Choroid plexus epithelial cell (primary cell): ENCODE measurements around the gene LTN1.
"Not testable (repeated sequence)": the region's sequence is repeated elsewhere in the genome, so short reads cannot be mapped to it uniquely, and the experiment has no call there.

Source experiments
- DNase-seq: peaks from one replicate; pipeline ENCODE4 v3.0.0-alpha.2; 2010; ENCODE audit warnings: low read depth
- H3K4me3 ChIP-seq: 2 replicates; pipeline ENCODE4 v1.5.1; 2011; ENCODE audit warnings: low read depth, mild to moderate bottlenecking, control low read depth, low read length, moderate library complexity
- TF ChIP-seq, protein P1 (sequence below): conservative IDR thresholded peaks from 2 replicates; pipeline ENCODE4 v1.5.1; 2011; ENCODE audit warnings: low read depth, mild to moderate bottlenecking, control low read depth, inconsistent platforms, low read length, moderate library complexity

Gene LTN1

DNA sequence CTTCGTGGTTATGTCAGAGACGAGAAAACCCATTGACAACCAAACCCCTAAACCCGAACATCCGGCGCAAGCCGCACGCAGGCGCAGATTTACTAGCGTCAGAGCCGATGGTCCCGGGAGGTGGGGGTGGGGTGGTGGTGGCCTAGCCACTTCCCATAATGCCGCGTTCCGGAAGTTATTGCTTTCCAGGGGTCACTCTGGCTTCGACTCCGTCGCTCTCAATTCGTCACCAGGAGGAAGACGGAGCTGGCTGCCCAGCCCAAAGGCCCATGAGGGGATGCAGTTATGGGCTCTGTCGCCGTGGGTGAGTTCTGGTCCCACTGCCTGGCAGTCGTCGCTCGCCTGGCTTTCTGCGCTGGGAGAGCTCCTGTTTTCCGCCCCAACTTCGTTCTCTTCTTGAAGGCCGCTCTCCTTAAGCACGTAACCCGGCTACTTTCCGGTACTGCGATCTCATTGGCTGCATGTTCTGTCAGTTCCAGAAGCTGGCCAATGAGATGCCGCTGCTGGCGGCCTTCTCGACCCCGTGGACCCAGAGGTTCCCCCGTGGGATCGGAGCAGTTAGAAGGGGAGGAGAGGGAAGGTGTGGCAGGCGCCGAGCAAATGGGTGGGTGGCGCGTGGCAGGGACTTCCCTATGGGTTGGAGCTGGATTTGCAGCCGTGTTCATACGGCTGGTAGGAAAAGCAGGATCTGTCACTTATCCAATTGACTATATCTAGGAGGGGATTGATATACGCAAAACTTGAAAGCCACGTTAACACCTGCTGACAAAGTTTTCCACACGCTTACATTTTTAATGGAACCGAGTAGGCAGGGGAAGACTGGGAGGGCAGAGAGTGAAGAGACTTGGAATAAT is 32.0 kb upstream of the LTN1 start, which contains the start of gene USP16:
Gene USP16 (plus strand): TSS at position 195 of the 854 bp plus-strand sequence. CDS start 3,246 bp downstream, outside the sequence.
- H3K4me3 ChIP-seq: peak within 1 kb of the TSS; percentile 97
- TF ChIP-seq, protein P1, sequence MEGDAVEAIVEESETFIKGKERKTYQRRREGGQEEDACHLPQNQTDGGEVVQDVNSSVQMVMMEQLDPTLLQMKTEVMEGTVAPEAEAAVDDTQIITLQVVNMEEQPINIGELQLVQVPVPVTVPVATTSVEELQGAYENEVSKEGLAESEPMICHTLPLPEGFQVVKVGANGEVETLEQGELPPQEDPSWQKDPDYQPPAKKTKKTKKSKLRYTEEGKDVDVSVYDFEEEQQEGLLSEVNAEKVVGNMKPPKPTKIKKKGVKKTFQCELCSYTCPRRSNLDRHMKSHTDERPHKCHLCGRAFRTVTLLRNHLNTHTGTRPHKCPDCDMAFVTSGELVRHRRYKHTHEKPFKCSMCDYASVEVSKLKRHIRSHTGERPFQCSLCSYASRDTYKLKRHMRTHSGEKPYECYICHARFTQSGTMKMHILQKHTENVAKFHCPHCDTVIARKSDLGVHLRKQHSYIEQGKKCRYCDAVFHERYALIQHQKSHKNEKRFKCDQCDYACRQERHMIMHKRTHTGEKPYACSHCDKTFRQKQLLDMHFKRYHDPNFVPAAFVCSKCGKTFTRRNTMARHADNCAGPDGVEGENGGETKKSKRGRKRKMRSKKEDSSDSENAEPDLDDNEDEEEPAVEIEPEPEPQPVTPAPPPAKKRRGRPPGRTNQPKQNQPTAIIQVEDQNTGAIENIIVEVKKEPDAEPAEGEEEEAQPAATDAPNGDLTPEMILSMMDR: peak; percentile 23
- DNase-seq: peak; percentile 100

DNA sequence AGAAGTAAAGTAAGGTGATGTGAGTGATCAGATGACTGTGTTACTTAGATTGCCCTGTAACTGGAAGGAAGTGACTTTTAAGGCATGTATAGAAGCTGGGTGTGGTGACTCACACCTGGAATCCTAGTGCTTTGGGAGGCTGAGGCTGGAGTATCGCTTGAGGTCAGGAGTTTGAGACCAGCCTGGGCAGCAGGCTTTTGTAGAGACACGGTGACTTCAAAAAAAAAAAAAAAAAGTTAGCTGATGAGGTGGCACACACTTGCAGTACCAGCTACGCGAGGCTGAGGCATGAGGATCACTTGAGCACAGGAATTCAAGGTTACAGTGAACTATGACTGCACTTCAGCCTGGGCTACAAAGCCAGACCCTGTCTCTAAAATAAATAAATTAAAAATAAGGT is 29.5 kb upstream of the LTN1 start:
- TF ChIP-seq, protein P1: no peak
- no peak overlapping the region for H3K4me3 ChIP-seq
- DNase-seq: no peak

DNA sequence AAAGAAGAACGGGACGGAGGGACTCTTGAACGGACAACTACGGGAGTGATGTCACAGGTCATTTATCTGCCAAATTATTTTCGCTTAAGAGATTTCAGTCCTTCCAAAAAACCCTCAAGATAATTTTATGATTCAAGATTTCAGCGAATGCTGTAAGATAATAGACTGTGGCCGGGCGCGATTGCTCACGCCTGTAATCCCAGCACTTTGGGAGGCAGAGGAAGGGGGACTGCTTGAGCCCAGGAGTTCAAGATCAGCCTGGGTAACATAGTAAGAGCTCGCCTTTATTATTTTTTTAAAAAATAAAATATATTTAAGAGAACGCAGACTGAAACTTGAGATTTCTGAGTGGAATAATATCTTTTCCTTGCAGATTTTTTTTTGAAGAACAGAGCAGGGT is 25.9 kb upstream of the LTN1 start:
- DNase-seq: peak; percentile 21
- TF ChIP-seq, protein P1: no peak
- peak overlapping the region; percentile 89 for H3K4me3 ChIP-seq

DNA sequence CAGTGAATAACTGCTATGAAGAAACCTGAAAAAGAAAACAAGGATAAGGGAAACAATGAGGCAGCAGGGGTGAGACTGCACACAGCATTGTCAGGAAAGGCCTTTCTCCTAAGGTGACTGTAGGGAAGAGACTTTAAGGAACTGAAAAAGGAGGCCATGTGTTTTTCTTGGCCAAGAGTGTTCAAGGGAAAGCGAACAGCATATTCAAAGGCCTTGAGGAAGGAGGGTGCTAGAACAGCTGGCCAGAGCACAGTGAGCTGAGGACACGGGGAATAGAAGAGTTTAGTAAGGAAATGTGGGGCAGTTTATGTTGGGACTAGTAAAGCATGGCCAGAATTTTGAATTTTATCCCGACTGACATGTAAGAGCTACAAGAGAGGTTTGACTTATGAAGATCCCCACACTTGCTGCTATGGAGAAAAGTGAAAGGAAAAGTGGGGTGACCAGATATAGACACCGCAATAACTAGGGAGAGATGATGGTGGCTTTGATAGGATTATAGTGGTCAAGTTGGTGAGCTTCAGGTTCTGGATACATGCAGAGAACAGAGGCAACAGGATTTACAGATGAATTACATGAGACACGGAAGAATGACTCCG is 25.1 kb upstream of the LTN1 start:
- no peak for DNase-seq
- H3K4me3 ChIP-seq: peak overlapping the region; percentile 89
- TF ChIP-seq, protein P1: no peak

DNA sequence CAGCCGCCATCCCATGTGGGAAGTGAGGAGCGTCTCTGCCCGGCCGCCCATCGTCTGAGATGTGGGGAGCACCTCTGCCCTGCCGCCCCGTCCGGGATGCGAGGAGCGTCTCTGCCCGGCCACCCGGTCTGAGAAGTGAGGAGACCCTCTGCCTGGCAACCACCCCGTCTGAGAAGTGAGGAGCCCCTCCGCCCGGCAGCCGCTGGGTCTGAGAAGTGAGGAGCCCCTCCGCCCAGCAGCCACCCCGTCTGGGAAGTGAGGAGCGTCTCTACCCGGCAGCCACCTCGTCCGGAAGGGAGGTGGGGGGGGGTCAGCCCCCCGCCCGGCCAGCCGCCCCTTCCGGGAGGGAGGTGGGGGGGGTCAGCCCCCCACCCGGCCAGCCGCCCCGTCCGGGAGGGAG is 18.6 kb upstream of the LTN1 start:
- not testable (repeated sequence) for DNase-seq, H3K4me3 ChIP-seq

DNA sequence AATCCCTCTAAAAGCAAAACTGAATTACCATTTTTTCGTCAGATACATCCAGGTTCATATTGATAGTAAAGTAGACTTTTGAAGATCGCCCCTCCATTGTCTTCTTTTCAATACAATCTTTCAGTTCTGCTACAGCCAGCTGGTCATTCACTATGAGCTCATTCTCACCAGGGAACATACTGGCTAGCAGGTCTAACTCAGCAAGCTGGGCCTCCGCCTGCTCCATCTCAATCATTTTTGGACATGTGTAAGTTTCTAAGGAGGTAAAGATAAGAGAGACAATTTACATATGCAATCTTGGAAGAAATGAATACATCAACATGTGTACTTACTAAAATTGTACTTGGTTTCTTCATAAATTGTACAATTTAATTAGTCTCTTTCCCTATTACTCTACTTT is 15.7 kb upstream of the LTN1 start:
- no peak for DNase-seq
- H3K4me3 ChIP-seq: no peak overlapping the region
- TF ChIP-seq, protein P1: no peak

DNA sequence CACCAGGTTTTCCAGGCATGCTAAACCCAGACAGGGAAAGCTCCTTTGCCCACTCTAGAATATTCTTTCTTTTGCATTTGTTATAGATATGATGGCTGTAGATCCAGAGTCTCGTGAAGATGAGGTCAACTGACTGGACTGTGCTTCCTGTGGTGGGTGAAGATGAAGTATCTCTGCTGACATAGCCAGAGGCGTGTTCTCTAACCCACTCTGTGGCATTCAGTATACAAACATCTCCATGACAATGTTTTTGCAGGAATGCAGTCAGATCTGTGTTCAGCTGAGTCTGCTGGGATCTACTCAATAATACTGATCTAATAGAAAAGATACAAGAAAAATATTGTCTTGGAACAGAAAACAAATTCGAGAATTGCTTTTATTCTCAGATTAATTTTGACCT is 15.1 kb upstream of the LTN1 start:
- peak; percentile 36 for DNase-seq
- H3K4me3 ChIP-seq: no peak overlapping the region
- TF ChIP-seq, protein P1: no peak
